ENCODE measurements around the gene FILIP1. TPM values are rescaled to one million over a fixed set of nuclear protein-coding genes. Genes with fewer than 3 reads are reported as not detected.
"Not testable (repeated sequence)": the region's sequence is repeated elsewhere in the genome, so short reads cannot be mapped to it uniquely, and the experiment has no call there.

Gene FILIP1
- total and polyA plus RNA-seq, 8 donors: 14.4 to 45.2 (median 32.5) TPM

DNA sequence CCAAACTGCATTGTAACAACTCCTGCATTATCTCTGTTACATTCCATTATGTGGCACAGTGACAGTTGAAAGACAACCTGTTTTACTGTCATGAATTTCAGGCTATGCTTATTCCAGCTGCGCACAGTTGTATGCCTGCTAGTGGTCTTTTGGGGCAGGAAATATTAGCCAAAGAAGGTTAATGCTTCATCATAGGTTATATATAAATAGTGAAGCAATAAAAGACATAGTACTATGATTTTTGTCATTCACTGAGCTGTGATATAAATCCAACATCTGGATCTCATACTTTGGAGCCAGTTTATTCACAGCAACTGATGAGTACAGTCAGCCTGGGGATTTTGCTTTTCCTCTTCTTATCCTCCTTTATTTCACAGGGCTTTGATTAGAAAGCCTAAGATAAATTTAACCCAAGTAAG is 55.6 kb downstream of the FILIP1 start:
- intact Hi-C loops (cut with DNase I): no loop called here
- TF ChIP-seq, protein P1, sequence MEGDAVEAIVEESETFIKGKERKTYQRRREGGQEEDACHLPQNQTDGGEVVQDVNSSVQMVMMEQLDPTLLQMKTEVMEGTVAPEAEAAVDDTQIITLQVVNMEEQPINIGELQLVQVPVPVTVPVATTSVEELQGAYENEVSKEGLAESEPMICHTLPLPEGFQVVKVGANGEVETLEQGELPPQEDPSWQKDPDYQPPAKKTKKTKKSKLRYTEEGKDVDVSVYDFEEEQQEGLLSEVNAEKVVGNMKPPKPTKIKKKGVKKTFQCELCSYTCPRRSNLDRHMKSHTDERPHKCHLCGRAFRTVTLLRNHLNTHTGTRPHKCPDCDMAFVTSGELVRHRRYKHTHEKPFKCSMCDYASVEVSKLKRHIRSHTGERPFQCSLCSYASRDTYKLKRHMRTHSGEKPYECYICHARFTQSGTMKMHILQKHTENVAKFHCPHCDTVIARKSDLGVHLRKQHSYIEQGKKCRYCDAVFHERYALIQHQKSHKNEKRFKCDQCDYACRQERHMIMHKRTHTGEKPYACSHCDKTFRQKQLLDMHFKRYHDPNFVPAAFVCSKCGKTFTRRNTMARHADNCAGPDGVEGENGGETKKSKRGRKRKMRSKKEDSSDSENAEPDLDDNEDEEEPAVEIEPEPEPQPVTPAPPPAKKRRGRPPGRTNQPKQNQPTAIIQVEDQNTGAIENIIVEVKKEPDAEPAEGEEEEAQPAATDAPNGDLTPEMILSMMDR (IDR thresholded peaks at IDR 0.05): no peak
- H3K4me3 ChIP-seq: no peak overlapping the region
- DNase-seq (peak in 2 of 4 donors; percentile 85 to 89), ATAC-seq (peak; percentile 20)
- H3K27me3 ChIP-seq: no peaks in the 10 kb centered on the region
- peak overlapping the region; percentile 43 to 47 for H3K27ac ChIP-seq
- H3K4me1 ChIP-seq: peaks cover 5 to 9% of the 10 kb centered on the region in 2 donors
- no peaks in the 10 kb centered on the region for H3K36me3 ChIP-seq
- H3K9me3 ChIP-seq: no peaks in the 10 kb centered on the region

DNA sequence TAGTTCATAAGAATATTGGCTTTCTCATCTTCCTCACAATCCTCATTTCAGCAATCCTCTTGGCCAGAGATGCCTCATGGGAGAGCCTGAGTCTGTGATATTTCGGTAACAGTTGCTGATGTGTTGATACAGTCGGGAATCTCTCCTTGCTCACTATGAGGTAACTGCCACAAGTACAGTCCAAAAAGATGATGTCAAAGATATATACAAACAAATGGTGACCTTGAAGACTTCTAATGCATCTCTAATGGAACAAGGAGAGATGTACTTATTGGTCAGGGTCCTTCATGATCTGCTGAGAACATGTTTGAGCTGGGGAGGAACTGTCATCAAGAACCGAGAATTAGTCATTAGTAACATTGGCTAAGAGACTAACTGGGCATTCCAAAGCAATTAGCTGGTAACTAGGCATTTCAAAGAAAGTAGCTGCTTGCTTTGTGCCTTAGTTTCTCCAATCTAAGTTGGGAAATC is 56.1 kb downstream of the FILIP1 start:
- peak; percentile 62 for ATAC-seq
- peaks cover 5 to 9% of the 10 kb centered on the region in 2 donors for H3K4me1 ChIP-seq
- peak in 2 of 4 donors; percentile 85 to 90 for DNase-seq
- H3K9me3 ChIP-seq: no peaks in the 10 kb centered on the region
- intact Hi-C loops (cut with DNase I): no loop called here
- no peaks in the 10 kb centered on the region for H3K36me3 ChIP-seq
- H3K4me3 ChIP-seq: no peak overlapping the region
- TF ChIP-seq, protein P1 (IDR thresholded peaks at IDR 0.05): no peak
- no peaks in the 10 kb centered on the region for H3K27me3 ChIP-seq
- peak overlapping the region; percentile 43 to 47 for H3K27ac ChIP-seq

DNA sequence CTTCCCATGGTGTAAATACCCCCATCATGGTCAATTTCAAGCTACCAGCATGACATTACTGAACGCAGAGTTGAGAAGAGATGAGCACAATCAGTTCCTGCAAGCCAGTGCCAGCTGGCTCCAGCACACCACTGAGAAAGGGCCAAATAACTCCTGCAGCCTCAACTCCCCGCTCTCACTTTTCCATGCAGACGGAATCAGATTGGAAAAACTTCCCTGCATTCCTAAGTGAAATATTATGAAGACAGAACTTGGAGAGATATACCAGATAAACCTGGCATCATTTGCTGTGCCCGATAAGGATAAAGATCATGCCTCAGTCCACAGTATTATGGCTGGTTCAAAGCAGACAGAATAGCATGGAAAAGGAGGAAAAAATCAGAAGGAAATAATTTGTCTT is 56.7 kb downstream of the FILIP1 start:
- ATAC-seq: peak; percentile 22
- peak in 2 of 4 donors; percentile 58 to 69 for DNase-seq
- Histone ChIP-seq H3K27ac (peak overlapping the region; percentile 30 to 47), H3K9me3 (no peaks in the 10 kb centered on the region), H3K27me3 (no peaks in the 10 kb centered on the region), H3K4me1 (peaks cover 5 to 9% of the 10 kb centered on the region in 2 donors), H3K36me3 (no peaks in the 10 kb centered on the region), H3K4me3 (no peak overlapping the region)
- intact Hi-C loops (cut with DNase I): no loop called here
- TF ChIP-seq, protein P1 (IDR thresholded peaks at IDR 0.05): no peak

DNA sequence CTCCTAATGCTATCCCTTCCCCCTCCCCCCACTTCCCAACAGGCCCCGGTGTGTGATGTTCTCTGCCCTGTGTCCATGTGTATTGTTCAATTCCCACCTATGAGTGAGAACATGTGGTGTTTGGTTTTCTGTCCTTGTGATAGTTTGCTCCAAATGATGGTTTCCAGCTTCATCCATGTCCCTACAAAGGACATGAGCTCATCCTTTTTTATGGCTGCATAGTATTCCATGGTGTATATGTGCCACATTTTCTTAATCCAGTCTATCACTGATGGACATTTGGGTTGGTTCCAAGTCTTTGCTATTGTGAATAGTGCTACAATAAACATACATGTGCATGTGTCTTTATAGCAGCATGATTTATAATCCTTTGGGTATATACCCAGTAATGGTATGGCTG is 60.8 kb downstream of the FILIP1 start:
- H3K27ac ChIP-seq; H3K36me3 ChIP-seq; H3K4me1 ChIP-seq; H3K27me3 ChIP-seq; DNase-seq; H3K9me3 ChIP-seq; ATAC-seq; H3K4me3 ChIP-seq; intact Hi-C loops (cut with DNase I): not testable (repeated sequence)

DNA sequence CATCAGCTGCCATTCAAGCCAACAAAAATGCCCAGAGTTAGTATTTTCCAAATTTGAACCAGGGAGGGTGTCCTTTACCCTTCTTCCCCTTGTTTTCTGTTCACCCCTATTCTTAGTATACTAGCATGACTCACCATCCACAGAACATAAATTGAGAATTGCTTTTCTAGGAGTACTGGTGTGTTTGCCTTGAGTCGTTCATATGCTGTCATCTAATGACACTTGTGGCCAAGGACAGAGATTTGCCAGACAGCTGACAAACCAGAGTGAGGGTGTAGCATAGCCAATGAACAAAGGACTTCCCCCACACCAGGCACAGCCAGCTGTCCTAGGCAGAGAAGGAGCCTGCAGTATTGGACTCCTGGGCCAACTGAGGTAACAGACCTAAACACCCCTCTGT is 62.2 kb downstream of the FILIP1 start:
- DNase-seq: no peak
- TF ChIP-seq, protein P1 (IDR thresholded peaks at IDR 0.05): no peak
- no peaks in the 10 kb centered on the region for H3K9me3 ChIP-seq
- H3K36me3 ChIP-seq: no peaks in the 10 kb centered on the region
- no peaks in the 10 kb centered on the region for H3K4me1 ChIP-seq
- no peaks in the 10 kb centered on the region for H3K27me3 ChIP-seq
- intact Hi-C loops (cut with DNase I): no loop called here
- H3K4me3 ChIP-seq: no peak overlapping the region
- no peak overlapping the region for H3K27ac ChIP-seq
- peak; percentile 93 for ATAC-seq

Data from left lung (tissue), 10 donors.